ENCODE measurements around the gene CTCFL. TPM values are rescaled to one million over a fixed set of nuclear protein-coding genes. Genes with fewer than 3 reads are reported as not detected.

The CTCFL gene
- total RNA-seq, 4 donors from 2014 or later: not detected

DNA sequence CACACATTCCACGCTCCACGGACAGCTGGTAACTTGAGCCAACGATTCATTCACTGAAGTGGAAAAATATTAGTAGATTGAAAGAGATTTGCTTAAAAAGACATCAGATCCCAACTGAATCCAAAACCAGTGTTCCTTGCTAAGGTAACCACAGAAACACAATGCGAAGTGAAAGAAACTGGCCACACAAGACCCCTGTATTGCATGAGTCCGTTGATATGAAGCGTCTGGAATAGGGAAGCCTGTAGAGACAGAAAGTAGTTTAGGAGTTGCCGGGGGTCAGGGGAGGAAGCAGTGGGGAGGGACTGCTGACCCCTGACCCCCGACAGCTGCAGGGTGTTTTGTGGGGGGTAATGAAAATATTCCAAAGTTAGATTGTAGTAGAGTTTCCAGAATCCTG lies 46.0 kb upstream of the CTCFL start:
- no peak overlapping the region for H3K4me3 ChIP-seq
- H3K4me1 ChIP-seq: no peaks in the 10 kb centered on the region
- 57% methylated on average over 8 of the region's 8 CpGs for WGBS
- peaks cover 0 to 24% (median 0%) of the 10 kb centered on the region in 4 donors for H3K27me3 ChIP-seq
- TF ChIP-seq POLR2A (IDR thresholded peaks at IDR 0.05; ENCODE audit: low read depth) (no peak), EP300 (IDR thresholded peaks at IDR 0.05) (no peak), POLR2AphosphoS5 (IDR thresholded peaks at IDR 0.05) (no peak)
- TF ChIP-seq, protein P1, sequence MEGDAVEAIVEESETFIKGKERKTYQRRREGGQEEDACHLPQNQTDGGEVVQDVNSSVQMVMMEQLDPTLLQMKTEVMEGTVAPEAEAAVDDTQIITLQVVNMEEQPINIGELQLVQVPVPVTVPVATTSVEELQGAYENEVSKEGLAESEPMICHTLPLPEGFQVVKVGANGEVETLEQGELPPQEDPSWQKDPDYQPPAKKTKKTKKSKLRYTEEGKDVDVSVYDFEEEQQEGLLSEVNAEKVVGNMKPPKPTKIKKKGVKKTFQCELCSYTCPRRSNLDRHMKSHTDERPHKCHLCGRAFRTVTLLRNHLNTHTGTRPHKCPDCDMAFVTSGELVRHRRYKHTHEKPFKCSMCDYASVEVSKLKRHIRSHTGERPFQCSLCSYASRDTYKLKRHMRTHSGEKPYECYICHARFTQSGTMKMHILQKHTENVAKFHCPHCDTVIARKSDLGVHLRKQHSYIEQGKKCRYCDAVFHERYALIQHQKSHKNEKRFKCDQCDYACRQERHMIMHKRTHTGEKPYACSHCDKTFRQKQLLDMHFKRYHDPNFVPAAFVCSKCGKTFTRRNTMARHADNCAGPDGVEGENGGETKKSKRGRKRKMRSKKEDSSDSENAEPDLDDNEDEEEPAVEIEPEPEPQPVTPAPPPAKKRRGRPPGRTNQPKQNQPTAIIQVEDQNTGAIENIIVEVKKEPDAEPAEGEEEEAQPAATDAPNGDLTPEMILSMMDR (IDR thresholded peaks at IDR 0.05): no peak
- intact Hi-C loops (cut with DNase I): no loop called here
- no peaks in the 10 kb centered on the region for H3K36me3 ChIP-seq
- H3K9me3 ChIP-seq: no peaks in the 10 kb centered on the region
- no peak overlapping the region for H3K27ac ChIP-seq (replicated peaks in 1 of 4)
- no peak for DNase-seq (ENCODE audit: extremely low spot score)

DNA sequence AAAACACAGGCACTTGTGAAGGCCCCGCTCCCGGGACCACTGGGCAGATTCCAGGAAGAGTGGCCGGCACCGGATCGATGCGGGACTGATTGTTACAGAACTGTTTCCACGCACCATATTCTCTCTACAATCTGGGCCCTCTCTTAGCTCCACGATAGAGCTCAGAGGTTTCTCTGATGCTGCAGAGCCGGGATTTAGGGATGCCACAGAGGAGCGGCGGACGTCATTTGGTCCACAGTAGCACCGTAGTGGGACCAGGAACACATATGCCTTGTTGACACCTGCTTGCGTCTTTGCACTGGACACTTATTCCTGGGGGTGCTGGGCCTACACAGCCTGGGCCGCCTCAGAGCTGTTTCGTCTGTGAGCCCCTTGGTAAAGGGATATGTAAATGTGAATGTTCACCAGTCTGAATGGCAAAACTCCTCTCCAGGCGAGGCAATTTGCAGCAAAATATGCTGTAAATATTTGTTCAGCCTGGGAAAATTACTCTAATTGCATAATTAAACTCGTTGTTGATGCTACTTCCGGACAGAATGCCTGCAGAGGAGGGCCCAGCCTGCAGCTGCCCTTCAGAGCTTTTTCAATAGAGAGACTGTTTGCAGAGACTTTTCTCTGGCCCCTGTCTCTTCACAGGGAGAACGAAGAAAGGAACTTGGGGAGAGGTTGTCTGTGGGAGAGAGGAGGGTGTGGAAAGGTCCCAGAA lies 45.4 kb upstream of the CTCFL start:
- 77% methylated on average over 14 of the region's 20 CpGs for WGBS
- DNase-seq (ENCODE audit: extremely low spot score): no peak
- TF ChIP-seq POLR2A (IDR thresholded peaks at IDR 0.05; ENCODE audit: low read depth) (no peak), EP300 (IDR thresholded peaks at IDR 0.05) (no peak), POLR2AphosphoS5 (IDR thresholded peaks at IDR 0.05) (no peak)
- TF ChIP-seq, protein P1 (IDR thresholded peaks at IDR 0.05): no peak
- no peak overlapping the region for H3K27ac ChIP-seq (replicated peaks in 1 of 4)
- H3K27me3 ChIP-seq: peaks cover 0 to 24% (median 0%) of the 10 kb centered on the region in 4 donors
- no peaks in the 10 kb centered on the region for H3K4me1 ChIP-seq
- H3K4me3 ChIP-seq: no peak overlapping the region
- no peaks in the 10 kb centered on the region for H3K9me3 ChIP-seq
- no peaks in the 10 kb centered on the region for H3K36me3 ChIP-seq
- intact Hi-C loops (cut with DNase I): no loop called here

DNA sequence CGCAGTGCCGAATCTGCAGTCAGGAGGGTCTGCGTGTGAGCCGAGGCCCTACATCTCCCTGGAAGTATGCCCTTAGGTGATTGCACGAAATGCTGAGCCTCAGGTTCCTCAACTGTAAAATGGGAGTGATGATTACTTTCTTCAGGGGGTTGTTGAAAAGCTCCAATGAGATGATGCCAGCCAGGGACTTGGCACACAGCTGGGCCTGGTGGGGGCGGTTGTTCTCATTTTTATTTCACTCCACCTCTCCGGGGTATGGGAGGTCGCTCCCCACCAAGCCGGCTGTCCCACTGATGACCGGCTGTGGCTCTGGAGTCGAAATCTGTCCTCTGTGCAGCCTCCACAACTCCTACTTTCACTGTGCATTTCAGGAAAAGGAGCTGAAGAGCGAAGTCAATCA lies 44.0 kb upstream of the CTCFL start:
- no peak for DNase-seq (ENCODE audit: extremely low spot score)
- no peak for TF ChIP-seq POLR2AphosphoS5 (IDR thresholded peaks at IDR 0.05)
- no peak for TF ChIP-seq POLR2A (IDR thresholded peaks at IDR 0.05; ENCODE audit: low read depth)
- TF ChIP-seq, protein P1 (IDR thresholded peaks at IDR 0.05): no peak

DNA sequence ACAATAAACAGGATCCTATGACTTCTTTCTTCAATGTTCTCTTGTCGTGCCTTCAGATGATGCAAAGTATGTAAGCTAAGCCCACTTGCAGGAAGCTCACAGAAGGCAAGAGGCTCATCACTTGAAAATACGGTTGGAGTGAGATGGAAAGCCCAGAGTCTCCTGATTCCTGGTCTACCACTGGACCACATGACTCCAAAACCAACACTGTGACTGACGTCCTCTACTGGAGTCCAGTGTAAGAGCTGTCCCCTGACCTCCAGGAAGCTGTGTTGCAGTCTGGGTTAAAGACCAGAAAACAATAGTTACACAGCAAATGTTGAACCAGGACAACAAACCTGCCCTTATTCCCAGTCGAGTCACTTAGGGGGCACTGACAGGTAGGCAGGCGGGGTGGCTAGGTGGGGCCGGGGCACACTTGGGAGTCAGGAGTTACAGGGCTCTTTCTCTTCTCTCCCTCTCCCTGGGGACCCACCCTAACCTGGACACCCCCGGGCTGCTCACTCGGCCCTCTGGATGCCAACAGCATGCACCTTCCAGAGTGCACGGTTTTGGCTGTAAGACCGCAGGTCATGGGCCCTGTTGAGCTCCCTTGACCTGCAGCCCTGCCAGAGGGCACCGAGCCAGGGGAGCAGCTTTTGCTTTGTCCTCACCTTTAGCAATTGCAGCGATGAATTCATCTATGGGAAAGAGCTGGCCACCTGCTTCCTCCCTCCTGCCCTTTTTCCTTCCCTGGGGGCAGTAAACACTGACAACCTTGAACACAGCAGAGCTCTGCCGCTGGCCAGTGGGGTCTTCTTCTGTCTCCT lies 43.4 kb upstream of the CTCFL start:
- TF ChIP-seq, protein P1 (IDR thresholded peaks at IDR 0.05): no peak
- TF ChIP-seq POLR2A (IDR thresholded peaks at IDR 0.05; ENCODE audit: low read depth): no peak
- no peak for TF ChIP-seq POLR2AphosphoS5 (IDR thresholded peaks at IDR 0.05)
- no peak for TF ChIP-seq EP300 (IDR thresholded peaks at IDR 0.05)
- intact Hi-C loops (cut with DNase I): no loop called here
- WGBS: 81% methylated on average over 13 of the region's 13 CpGs
- no peaks in the 10 kb centered on the region for H3K9me3 ChIP-seq
- no peaks in the 10 kb centered on the region for H3K36me3 ChIP-seq
- no peaks in the 10 kb centered on the region for H3K4me1 ChIP-seq
- H3K27me3 ChIP-seq: peaks cover 0 to 20% (median 0%) of the 10 kb centered on the region in 4 donors
- DNase-seq (ENCODE audit: extremely low spot score): no peak
- H3K4me3 ChIP-seq: no peak overlapping the region
- no peak overlapping the region for H3K27ac ChIP-seq (replicated peaks in 1 of 4)

More for the DNA sequence above, 44.0 kb upstream of the CTCFL start:
- H3K4me3 ChIP-seq: no peak overlapping the region
- intact Hi-C loops (cut with DNase I): no loop called here
- no peak overlapping the region for H3K27ac ChIP-seq (replicated peaks in 1 of 4)
- H3K9me3 ChIP-seq: no peaks in the 10 kb centered on the region
- no peaks in the 10 kb centered on the region for H3K4me1 ChIP-seq
- no peaks in the 10 kb centered on the region for H3K36me3 ChIP-seq
- H3K27me3 ChIP-seq: peaks cover 0 to 22% (median 0%) of the 10 kb centered on the region in 4 donors
- 84% methylated on average over 12 of the region's 12 CpGs for WGBS

Data from esophagus muscularis mucosa (tissue), 4 donors.